HUES64 (cell line): Measurements from ENCODE around the gene ITPR2.

Experiments used
- H3K27ac ChIP-seq: 2 replicates; pipeline ENCODE4 v1.7.0; 2013; ENCODE audit warnings: low read depth, low read length, inconsistent platforms
- H3K27me3 ChIP-seq: 2 replicates; pipeline ENCODE4 v1.6.1; 2013; ENCODE audit warnings: mild to moderate bottlenecking, low read length; ENCODE audit not compliant: insufficient read depth
- H3K36me3 ChIP-seq: 2 replicates; pipeline ENCODE4 v1.6.1; 2013; ENCODE audit warnings: mild to moderate bottlenecking, low read length; ENCODE audit not compliant: insufficient read depth
- H3K4me1 ChIP-seq: 2 replicates; pipeline ENCODE4 v1.6.1; 2013; ENCODE audit warnings: mild to moderate bottlenecking, low read length, moderate library complexity; ENCODE audit not compliant: insufficient read depth
- H3K4me3 ChIP-seq: 2 replicates; pipeline ENCODE4 v1.5.1; 2013; ENCODE audit warnings: mild to moderate bottlenecking, low read length, moderate library complexity
- H3K9ac ChIP-seq: 2 replicates; pipeline ENCODE4 v1.6.1; 2013; ENCODE audit warnings: mild to moderate bottlenecking, low read depth, low read length
- H3K9me3 ChIP-seq: 2 replicates; pipeline ENCODE4 v1.6.1; 2013; ENCODE audit warnings: low read depth, low read length; ENCODE audit not compliant: insufficient read depth
- WGBS: fragments of 150-250, 120-280 bp; methylation state at CpG from one replicate; pipeline ENCODE4 v1.1.7; 2013; ENCODE audit warnings: missing lambda C conversion rate; 5-methylcytosine and 5-hydroxymethylcytosine counted together

ITPR2 gene

GRCh38 chr12:26410689-26411088 lies 422.3 kb downstream of the ITPR2 start:
- Histone ChIP-seq H3K4me3 (no peak overlapping the region), H3K27me3 (no peaks in the 10 kb centered on the region), H3K36me3 (peaks cover 15% of the 10 kb centered on the region; the same call in 1 of the 2 replicates), H3K9ac (no peak overlapping the region), H3K4me1 (no peaks in the 10 kb centered on the region), H3K27ac (no peak overlapping the region), H3K9me3 (no peaks in the 10 kb centered on the region)
- 86% methylated on average over 1 of the region's 1 CpG for WGBS

- Histone ChIP-seq H3K36me3 (peaks cover 15% of the 10 kb centered on the region; the same call in 1 of the 2 replicates), H3K4me1 (no peaks in the 10 kb centered on the region), H3K4me3 (no peak overlapping the region), H3K9me3 (no peaks in the 10 kb centered on the region), H3K9ac (no peak overlapping the region), H3K27ac (no peak overlapping the region), H3K27me3 (no peaks in the 10 kb centered on the region)
- WGBS = 89% methylated on average over 2 of the region's 2 CpGs
Measured at GRCh38 chr12:26406813-26407212, 426.2 kb downstream of the ITPR2 start.

GRCh38 chr12:26406391-26406790 lies 426.6 kb downstream of the ITPR2 start:
- Histone ChIP-seq H3K9ac (no peak overlapping the region), H3K4me1 (no peaks in the 10 kb centered on the region), H3K36me3 (peaks cover 15% of the 10 kb centered on the region; the same call in 1 of the 2 replicates), H3K9me3 (no peaks in the 10 kb centered on the region), H3K27ac (no peak overlapping the region), H3K4me3 (no peak overlapping the region), H3K27me3 (no peaks in the 10 kb centered on the region)
- WGBS = 92% methylated on average over 3 of the region's 3 CpGs

GRCh38 chr12:26403601-26404000 lies 429.4 kb downstream of the ITPR2 start:
- Histone ChIP-seq H3K27ac (no peak overlapping the region), H3K4me3 (no peak overlapping the region), H3K36me3 (peaks cover 5% of the 10 kb centered on the region; the same call in 1 of the 2 replicates), H3K9me3 (no peaks in the 10 kb centered on the region), H3K4me1 (no peaks in the 10 kb centered on the region), H3K27me3 (no peaks in the 10 kb centered on the region), H3K9ac (no peak overlapping the region)
- WGBS = 92% methylated on average over 5 of the region's 5 CpGs

GRCh38 chr12:26402648-26403047 lies 430.3 kb downstream of the ITPR2 start:
- no peaks in the 10 kb centered on the region for H3K27me3 ChIP-seq
- WGBS = 79% methylated on average over 4 of the region's 4 CpGs
- H3K9ac ChIP-seq = no peak overlapping the region
- H3K4me1 ChIP-seq = no peaks in the 10 kb centered on the region
- no peak overlapping the region for H3K4me3 ChIP-seq
- H3K36me3 ChIP-seq = peaks cover 1% of the 10 kb centered on the region; the same call in 1 of the 2 replicates
- no peaks in the 10 kb centered on the region for H3K9me3 ChIP-seq
- no peak overlapping the region for H3K27ac ChIP-seq

- Histone ChIP-seq H3K27ac (no peak overlapping the region), H3K9me3 (no peaks in the 10 kb centered on the region), H3K4me3 (no peak overlapping the region), H3K27me3 (no peaks in the 10 kb centered on the region), H3K9ac (no peak overlapping the region), H3K36me3 (no peaks in the 10 kb centered on the region; the same call in 1 of the 2 replicates), H3K4me1 (no peaks in the 10 kb centered on the region)
- 96% methylated on average over 1 of the region's 1 CpG for WGBS
Measured at GRCh38 chr12:26401874-26402273, 431.1 kb downstream of the ITPR2 start.

GRCh38 chr12:26400627-26401026 lies 432.4 kb downstream of the ITPR2 start:
- Histone ChIP-seq H3K4me3 (no peak overlapping the region), H3K36me3 (no peaks in the 10 kb centered on the region; the same call in 1 of the 2 replicates), H3K27me3 (no peaks in the 10 kb centered on the region), H3K4me1 (no peaks in the 10 kb centered on the region), H3K9me3 (no peaks in the 10 kb centered on the region), H3K27ac (no peak overlapping the region), H3K9ac (no peak overlapping the region)
- WGBS = 90% methylated on average over 8 of the region's 8 CpGs

- Histone ChIP-seq H3K9ac (no peak overlapping the region), H3K4me3 (no peak overlapping the region), H3K27me3 (no peaks in the 10 kb centered on the region), H3K9me3 (no peaks in the 10 kb centered on the region), H3K4me1 (no peaks in the 10 kb centered on the region), H3K27ac (no peak overlapping the region), H3K36me3 (no peaks in the 10 kb centered on the region; the same call in 1 of the 2 replicates)
- 95% methylated on average over 1 of the region's 1 CpG for WGBS
Measured at GRCh38 chr12:26399381-26399780, 433.6 kb downstream of the ITPR2 start.

GRCh38 chr12:26396402-26396801 lies 436.6 kb downstream of the ITPR2 start:
- no peak overlapping the region for H3K4me3 ChIP-seq
- no peaks in the 10 kb centered on the region for H3K27me3 ChIP-seq
- no peaks in the 10 kb centered on the region for H3K4me1 ChIP-seq
- WGBS = 94% methylated on average over 3 of the region's 3 CpGs
- H3K36me3 ChIP-seq = peaks cover 4% of the 10 kb centered on the region; the same call in 1 of the 2 replicates
- no peak overlapping the region for H3K9ac ChIP-seq
- no peaks in the 10 kb centered on the region for H3K9me3 ChIP-seq
- H3K27ac ChIP-seq = no peak overlapping the region

GRCh38 chr12:26389343-26389742 lies 443.7 kb downstream of the ITPR2 start:
- Histone ChIP-seq H3K4me3 (no peak overlapping the region), H3K36me3 (peaks cover 4% of the 10 kb centered on the region; the same call in 1 of the 2 replicates), H3K9me3 (no peaks in the 10 kb centered on the region), H3K9ac (no peak overlapping the region), H3K27ac (no peak overlapping the region), H3K4me1 (no peaks in the 10 kb centered on the region), H3K27me3 (no peaks in the 10 kb centered on the region)
- WGBS = 97% methylated on average over 1 of the region's 1 CpG

- Histone ChIP-seq H3K27me3 (no peaks in the 10 kb centered on the region), H3K36me3 (no peaks in the 10 kb centered on the region), H3K27ac (no peak overlapping the region), H3K9ac (no peak overlapping the region), H3K9me3 (no peaks in the 10 kb centered on the region), H3K4me3 (no peak overlapping the region), H3K4me1 (no peaks in the 10 kb centered on the region)
- WGBS = 95% methylated on average over 1 of the region's 1 CpG
Measured at GRCh38 chr12:26384536-26384935, 448.5 kb downstream of the ITPR2 start.

- Histone ChIP-seq H3K4me1 (no peaks in the 10 kb centered on the region), H3K27ac (no peak overlapping the region), H3K9ac (no peak overlapping the region), H3K9me3 (no peaks in the 10 kb centered on the region), H3K27me3 (no peaks in the 10 kb centered on the region), H3K36me3 (no peaks in the 10 kb centered on the region; the same call in 1 of the 2 replicates), H3K4me3 (no peak overlapping the region)
- WGBS = 96% methylated on average over 1 of the region's 1 CpG
Measured at GRCh38 chr12:26383041-26383440, 450.0 kb downstream of the ITPR2 start.
